K562 (cell line): ENCODE data around the gene DNAJC6. TPM values are rescaled to one million over a fixed set of nuclear protein-coding genes. Genes with fewer than 3 reads are reported as not detected.

Source experiments
- CEBPZ ChIP-seq: fragments of 150-350 bp; IDR thresholded peaks from 2 replicates; pipeline ENCODE4 v1.6.1; 2014; ENCODE audit warnings: low read depth, mild to moderate bottlenecking, low read length, borderline replicate concordance
- E2F6 ChIP-seq, 2 experiments: IDR thresholded peaks; 2 replicates each; pipeline ENCODE4 v1.6.1; 2011; ENCODE audit warnings: borderline replicate concordance in 1 of 2, control low read depth in 1 of 2, low read depth in 1 of 2, low read length in 1 of 2, mild to moderate bottlenecking in 1 of 2, mixed read lengths in 1 of 2, moderate library complexity in 1 of 2; ENCODE audit not compliant: insufficient read depth in 1 of 2, insufficient read length in 1 of 2, poor library complexity in 1 of 2, severe bottlenecking in 1 of 2; ENCODE audit errors: extremely low read depth in 1 of 2
- HINFP ChIP-seq: fragments of 450-650 bp; conservative IDR thresholded peaks from 2 replicates; pipeline ENCODE4 v1.6.1; 2016; ENCODE audit warnings: missing genetic modification characterization, low read depth, mild to moderate bottlenecking, control low read depth, missing compliant biosample characterization
- HOXB6 ChIP-seq: fragments of 250-450 bp; sonication (Bioruptor Pico); IDR thresholded peaks from 2 replicates; pipeline ENCODE4 v1.5.1; 2022; ENCODE audit warnings: mild to moderate bottlenecking, borderline replicate concordance
- HSF4 ChIP-seq: fragments of 250-450 bp; sonication (Bioruptor Pico); IDR thresholded peaks from 2 replicates; pipeline ENCODE4 v2.1.2; 2022; ENCODE audit warnings: mild to moderate bottlenecking, moderate library complexity, borderline replicate concordance
- KDM2B ChIP-seq: fragments of 250-450 bp; sonication (Bioruptor Pico); IDR thresholded peaks from 2 replicates; pipeline ENCODE4 v1.8.0; 2021; ENCODE audit warnings: mild to moderate bottlenecking, moderate library complexity
- POLR3A ChIP-seq: IDR thresholded peaks from 2 replicates; pipeline ENCODE4 v1.6.1; 2011; ENCODE audit warnings: borderline replicate concordance, mild to moderate bottlenecking, moderate library complexity; ENCODE audit not compliant: insufficient read length, insufficient read depth; ENCODE audit errors: extremely low read depth
- SAFB ChIP-seq: fragments of 200-400 bp; formaldehyde crosslinking; IDR thresholded peaks from 2 replicates; pipeline ENCODE4 v1.6.1; 2017; ENCODE audit warnings: low read depth, low read length, borderline replicate concordance
- ZFP36 ChIP-seq: fragments of 150-350 bp; IDR thresholded peaks from 2 replicates; pipeline ENCODE4 v1.6.1; 2018; ENCODE audit warnings: low read length, low read depth; ENCODE audit not compliant: partially characterized antibody
- ZNF124 ChIP-seq: sonication (generic); formaldehyde crosslinking; IDR thresholded peaks from 2 replicates; pipeline ENCODE4 v1.8.1; 2022; ENCODE audit warnings: missing genetic modification reagents
- ZNF232 ChIP-seq: sonication (generic); formaldehyde crosslinking; IDR thresholded peaks from 2 replicates; pipeline ENCODE4 v1.8.0; 2022; ENCODE audit warnings: mild to moderate bottlenecking, missing genetic modification reagents
- ZNF584 ChIP-seq: fragments of 200-800 bp; sonication (Bioruptor generic); IDR thresholded peaks from 2 replicates; pipeline ENCODE4 v1.6.1; 2016; ENCODE audit warnings: low read depth, mild to moderate bottlenecking, missing genetic modification characterization, missing compliant biosample characterization
- ZNF592 ChIP-seq: fragments of 450-650 bp; IDR thresholded peaks from 2 replicates; pipeline ENCODE4 v1.6.1; 2017; ENCODE audit warnings: antibody characterized with exemption, mild to moderate bottlenecking
- polyA plus RNA-seq, 8 experiments: library from polyadenylated mRNA; depleted of rRNA in 4 of 8; stranded (reverse) in 5 of 8; unstranded in 3 of 8; fragments of >200 nt; fragmentation: Nextera tagmentation in 2 of 8; fragmentation: Illumina TruSeq in 1 of 8; extraction: Ambion mirVana in 2 of 8; extraction: Trizol in 1 of 8; gene quantifications; 2 replicates each; pipeline versions ENCODE4 v1.2.1 to v1.2.3, GENCODE V29; 2011 to 2014; ENCODE audit warnings: inconsistent platforms in 1 of 8, missing spikeins in 1 of 8
- total RNA-seq, 7 experiments: library from RNA; depleted of rRNA in 6 of 7; stranded (reverse); fragments of >200 nt in 6 of 7; fragmentation: Illumina TruSeq in 2 of 7; extraction: Trizol in 2 of 7; gene quantifications; 2 replicates each; pipeline versions ENCODE4 v1.2.1 to v1.2.3, GENCODE V29; 2011 to 2021; ENCODE audit warnings: low replicate concordance in 1 of 7

The DNAJC6 gene
- total and polyA plus RNA-seq, 9 of the 15 experiments (the other 6 are each of a cell fraction or from before 2014, with no cell fraction given): 6.7 to 78.7 (median 28.0) TPM

- TF ChIP-seq POLR3A (no peak), E2F6 (IDR thresholded peaks at IDR 0.05; ENCODE audit: borderline replicate concordance in 1 of 2, extremely low read depth in 1 of 2, insufficient read depth in 1 of 2, insufficient read length in 1 of 2, low read depth in 1 of 2, low read length in 1 of 2, poor library complexity in 1 of 2, severe bottlenecking in 1 of 2) (peak in 1 of 2 experiments; percentile 18), ZFP36 (no peak), HSF4 (CRISPR knock-in tag) (no peak), ZNF592 (no peak), SAFB (no peak), HINFP (tag) (no peak), ZNF124 (CRISPR knock-in tag) (no peak), ZNF584 (CRISPR knock-in tag) (no peak), ZNF232 (CRISPR knock-in tag) (no peak), KDM2B (CRISPR knock-in tag) (no peak), HOXB6 (CRISPR knock-in tag) (no peak), CEBPZ (no peak)
These were observed 111.4 kb downstream of the DNAJC6 start, which contains the start of the genes LEPR and LEPROT (continued) for GRCh38 chr1:65420590-65421350.
